A549 (cell line): Measurements from ENCODE around the gene HTRA2.

ENCODE experiments used
- HDAC2 ChIP-seq: fragments of 200-600 bp; sonication (generic); IDR thresholded peaks from 2 replicates; pipeline ENCODE4 v1.6.1; 2016
- PBX3 ChIP-seq: IDR thresholded peaks from 2 replicates; pipeline ENCODE4 v1.6.1; 2012

GRCh38 chr2:74526649-74527230 lies 3.0 kb upstream of the HTRA2 start:
- no peak for TF ChIP-seq HDAC2
- TF ChIP-seq PBX3, result no peak
